GM06990 (cell line): ENCODE measurements around the gene MYL6.

Experiments
- DNase-seq: peaks from one replicate; pipeline ENCODE4 v3.0.0-alpha.2; 2011; ENCODE audit not compliant: insufficient read length; ENCODE audit errors: extremely low read depth
- H3K27me3 ChIP-seq: replicated peaks from 2 replicates; pipeline ENCODE4 v1.6.0; 2011; ENCODE audit warnings: low read length; ENCODE audit not compliant: control insufficient read depth, insufficient read depth
- H3K36me3 ChIP-seq: 2 replicates; pipeline ENCODE4 v1.5.1; 2011; ENCODE audit warnings: low read length; ENCODE audit not compliant: control insufficient read depth, insufficient read depth
- H3K4me3 ChIP-seq: replicated peaks from 2 replicates; pipeline ENCODE4 v1.5.1; 2011; ENCODE audit warnings: low read depth, mild to moderate bottlenecking, control low read depth, low read length
- TF ChIP-seq, protein P1 (sequence below): IDR thresholded peaks from 2 replicates; pipeline ENCODE4 v1.5.1; 2011; ENCODE audit warnings: low read length, control low read depth, mild to moderate bottlenecking, inconsistent platforms; ENCODE audit not compliant: insufficient read depth, poor library complexity, severe bottlenecking

Gene MYL6

DNA sequence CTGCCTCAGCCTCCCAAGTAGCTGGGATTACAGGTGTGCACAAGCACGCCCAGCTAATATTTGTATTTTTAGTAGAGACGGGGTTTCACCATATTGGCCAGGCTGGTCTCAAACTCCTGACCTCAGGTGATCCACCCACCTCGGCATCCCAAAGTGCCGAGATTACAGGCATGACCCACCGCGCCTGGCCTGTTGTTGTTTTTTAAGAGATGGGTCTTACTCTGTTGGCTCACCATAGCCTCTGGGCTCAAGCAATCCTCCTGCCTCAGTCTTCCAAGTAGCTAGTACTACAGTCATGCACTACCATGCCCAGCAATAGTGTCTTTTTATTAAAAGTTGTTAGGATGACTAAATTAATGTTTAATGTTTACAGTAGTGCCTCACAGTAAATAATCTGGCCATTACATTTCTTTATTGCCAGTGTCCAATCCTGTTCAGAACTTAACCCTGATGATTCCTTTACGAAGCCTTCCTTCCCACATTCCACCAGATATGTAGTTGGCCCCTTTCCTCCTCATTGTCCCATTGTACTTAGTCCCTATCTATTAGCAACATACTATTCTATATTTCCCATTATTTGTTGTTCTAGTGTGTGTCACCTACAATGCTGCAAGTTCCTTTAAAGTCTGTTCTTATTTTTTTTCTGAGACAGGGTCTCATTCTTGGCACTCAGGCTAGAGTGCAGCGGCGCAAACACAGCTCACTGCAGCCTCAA lies 39.9 kb downstream of the MYL6 start:
- no peak overlapping the region for H3K4me3 ChIP-seq
- no peaks in the 10 kb centered on the region for H3K27me3 ChIP-seq
- no peaks in the 10 kb centered on the region for H3K36me3 ChIP-seq
- TF ChIP-seq, protein P1, sequence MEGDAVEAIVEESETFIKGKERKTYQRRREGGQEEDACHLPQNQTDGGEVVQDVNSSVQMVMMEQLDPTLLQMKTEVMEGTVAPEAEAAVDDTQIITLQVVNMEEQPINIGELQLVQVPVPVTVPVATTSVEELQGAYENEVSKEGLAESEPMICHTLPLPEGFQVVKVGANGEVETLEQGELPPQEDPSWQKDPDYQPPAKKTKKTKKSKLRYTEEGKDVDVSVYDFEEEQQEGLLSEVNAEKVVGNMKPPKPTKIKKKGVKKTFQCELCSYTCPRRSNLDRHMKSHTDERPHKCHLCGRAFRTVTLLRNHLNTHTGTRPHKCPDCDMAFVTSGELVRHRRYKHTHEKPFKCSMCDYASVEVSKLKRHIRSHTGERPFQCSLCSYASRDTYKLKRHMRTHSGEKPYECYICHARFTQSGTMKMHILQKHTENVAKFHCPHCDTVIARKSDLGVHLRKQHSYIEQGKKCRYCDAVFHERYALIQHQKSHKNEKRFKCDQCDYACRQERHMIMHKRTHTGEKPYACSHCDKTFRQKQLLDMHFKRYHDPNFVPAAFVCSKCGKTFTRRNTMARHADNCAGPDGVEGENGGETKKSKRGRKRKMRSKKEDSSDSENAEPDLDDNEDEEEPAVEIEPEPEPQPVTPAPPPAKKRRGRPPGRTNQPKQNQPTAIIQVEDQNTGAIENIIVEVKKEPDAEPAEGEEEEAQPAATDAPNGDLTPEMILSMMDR, result no peak
- no peak for DNase-seq

- no peak overlapping the region for H3K4me3 ChIP-seq
- H3K36me3 ChIP-seq, result no peaks in the 10 kb centered on the region
- DNase-seq, result no peak
- no peaks in the 10 kb centered on the region for H3K27me3 ChIP-seq
- TF ChIP-seq, protein P1, result no peak
These were observed 40.7 kb downstream of the MYL6 start for GRCh38 chr12:56198836-56199235.

DNA sequence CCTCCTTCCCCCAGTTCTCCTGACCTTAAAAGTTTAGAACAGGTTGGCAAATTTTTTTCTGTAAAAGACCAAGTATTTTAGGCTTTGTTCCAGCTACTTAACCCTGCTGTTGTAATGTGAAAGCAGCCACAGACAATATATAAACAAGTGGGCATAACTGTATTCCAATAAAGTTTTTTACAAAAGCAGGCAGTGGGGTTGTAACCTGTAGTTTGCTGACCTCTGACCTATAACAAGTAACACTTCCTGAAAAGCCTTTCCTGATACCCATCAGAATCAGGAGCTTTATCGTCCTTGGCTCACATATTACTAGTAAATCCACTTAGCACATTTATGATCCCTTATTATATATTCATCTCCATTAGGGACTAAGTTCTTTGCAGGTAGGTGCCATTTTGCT lies 44.2 kb downstream of the MYL6 start:
- Histone ChIP-seq H3K27me3 (no peaks in the 10 kb centered on the region), H3K36me3 (peaks cover 13% of the 10 kb centered on the region), H3K4me3 (no peak overlapping the region)
- no peak for DNase-seq
- TF ChIP-seq, protein P1, result no peak

GRCh38 chr12:56202838-56203237 lies 44.7 kb downstream of the MYL6 start:
- TF ChIP-seq, protein P1, result no peak
- peaks cover 18% of the 10 kb centered on the region for H3K36me3 ChIP-seq
- H3K27me3 ChIP-seq, result no peaks in the 10 kb centered on the region
- no peak for DNase-seq
- H3K4me3 ChIP-seq, result no peak overlapping the region

GRCh38 chr12:56204275-56204674 lies 46.1 kb downstream of the MYL6 start:
- Histone ChIP-seq H3K36me3 (peaks cover 20% of the 10 kb centered on the region), H3K27me3 (no peaks in the 10 kb centered on the region), H3K4me3 (no peak overlapping the region)
- no peak for DNase-seq
- TF ChIP-seq, protein P1, result no peak

GRCh38 chr12:56205445-56205844 lies 47.3 kb downstream of the MYL6 start:
- Histone ChIP-seq H3K4me3 (no peak overlapping the region), H3K36me3 (peaks cover 25% of the 10 kb centered on the region), H3K27me3 (no peaks in the 10 kb centered on the region)
- TF ChIP-seq, protein P1, result no peak
- DNase-seq, result no peak
